GM20000 (cell line): ENCODE results near the gene MTA1.

Source experiments
- DNase-seq: peaks from one replicate; pipeline ENCODE4 v3.0.0; 2012; ENCODE audit warnings: low spot score
- CTCF ChIP-seq: IDR thresholded peaks from 2 replicates; pipeline ENCODE4 v1.5.1; 2012; ENCODE audit warnings: mild to moderate bottlenecking, control low read depth; ENCODE audit errors: extremely low read depth, missing control alignments

MTA1 gene

GRCh38 chr14:105460116-105460515, 40.5 kb downstream of the MTA1 start:
- DNase-seq, result no peak
- no peak for TF ChIP-seq CTCF

- no peak for TF ChIP-seq CTCF
- DNase-seq, result no peak
These were observed 41.0 kb downstream of the MTA1 start for GRCh38 chr14:105460616-105461015.

GRCh38 chr14:105461903-105462302, 42.3 kb downstream of the MTA1 start:
- TF ChIP-seq CTCF, result no peak
- DNase-seq, result no peak

- no peak for DNase-seq
These were observed 44.9 kb downstream of the MTA1 start for GRCh38 chr14:105464501-105464900.

GRCh38 chr14:105465209-105466031, 45.8 kb downstream of the MTA1 start:
- TF ChIP-seq CTCF, result no peak
- no peak for DNase-seq

More at GRCh38 chr14:105464501-105464900, 44.9 kb downstream of the MTA1 start:
- TF ChIP-seq CTCF, result no peak

GRCh38 chr14:105466531-105467248, 47.1 kb downstream of the MTA1 start:
- no peak for TF ChIP-seq CTCF
- DNase-seq, result no peak

GRCh38 chr14:105467249-105467941, 47.8 kb downstream of the MTA1 start:
- TF ChIP-seq CTCF, result no peak
- DNase-seq, result no peak
